CD14-positive monocyte (primary cell): ENCODE results near the gene CGRRF1. TPM values are rescaled to one million over a fixed set of nuclear protein-coding genes. Genes with fewer than 3 reads are reported as not detected.

Experiments used
- DNase-seq, 3 donors: peaks; one replicate each; pipeline ENCODE4 v3.0.0-alpha.2; 2011 to 2022
- H2AFZ ChIP-seq: 2 replicates; pipeline ENCODE4 v1.6.0; 2012; ENCODE audit warnings: mild to moderate bottlenecking, low read depth, low read length, inconsistent platforms; ENCODE audit not compliant: insufficient read depth, poor library complexity, severe bottlenecking
- H3K27ac ChIP-seq, 2 donors: 1 replicate in 1 of 2; 2 replicates in 1 of 2; pipeline ENCODE4 v1.5.1; 2012 to 2013; ENCODE audit warnings: low read length in 2 of 2, control low read depth in 1 of 2, inconsistent platforms in 1 of 2, low read depth in 1 of 2, mild to moderate bottlenecking in 1 of 2
- H3K27me3 ChIP-seq, 2 donors: one replicate each; pipeline versions ENCODE4 v1.6.0 to v1.6.1; 2011 to 2013; ENCODE audit warnings: low read length in 2 of 2; ENCODE audit not compliant: control insufficient read depth in 2 of 2, insufficient read depth in 2 of 2
- H3K36me3 ChIP-seq, 2 donors: replicated peaks in 1 of 2; 1 replicate in 1 of 2; 2 replicates in 1 of 2; pipeline versions ENCODE4 v1.5.1 to v1.6.1; 2012 to 2013; ENCODE audit warnings: low read length in 2 of 2, control low read depth in 1 of 2, inconsistent platforms in 1 of 2, mild to moderate bottlenecking in 1 of 2; ENCODE audit not compliant: insufficient read depth in 2 of 2, control insufficient read depth in 1 of 2
- H3K4me1 ChIP-seq, 2 donors: 1 replicate in 1 of 2; 2 replicates in 1 of 2; pipeline versions ENCODE4 v1.5.1 to v1.6.1; 2012 to 2013; ENCODE audit warnings: low read length in 2 of 2, control low read depth in 1 of 2, inconsistent platforms in 1 of 2, mild to moderate bottlenecking in 1 of 2, moderate library complexity in 1 of 2; ENCODE audit not compliant: insufficient read depth in 2 of 2, control insufficient read depth in 1 of 2
- H3K4me2 ChIP-seq: replicated peaks from 2 replicates; pipeline ENCODE3; 2012; ENCODE audit warnings: low read length, moderate library complexity, mild to moderate bottlenecking; ENCODE audit not compliant: poor library complexity, severe bottlenecking; ENCODE audit errors: extremely low read depth
- H3K4me3 ChIP-seq, 3 experiments: fragments of 200-600 bp in 1 of 3; sonication (generic) in 1 of 3; replicated peaks in 1 of 3; 1 replicate in 2 of 3; 2 replicates in 1 of 3; pipeline ENCODE4 v1.5.1; 2011 to 2013; ENCODE audit warnings: low read length in 3 of 3, mild to moderate bottlenecking in 3 of 3, control low read depth in 2 of 3, low read depth in 2 of 3, inconsistent platforms in 1 of 3, moderate library complexity in 1 of 3
- H3K79me2 ChIP-seq: 2 replicates; pipeline ENCODE4 v1.6.0; 2012; ENCODE audit warnings: mild to moderate bottlenecking, control low read depth, inconsistent platforms, low read length, moderate library complexity; ENCODE audit not compliant: insufficient read depth
- H3K9ac ChIP-seq: 2 replicates; pipeline ENCODE4 v1.6.0; 2017; ENCODE audit warnings: low read length, mild to moderate bottlenecking; ENCODE audit not compliant: insufficient read depth, poor library complexity, severe bottlenecking
- H3K9me3 ChIP-seq, 2 donors: replicated peaks in 1 of 2; 1 replicate in 1 of 2; 2 replicates in 1 of 2; pipeline versions ENCODE4 v1.5.1 to v1.6.1; 2012 to 2013; ENCODE audit warnings: low read length in 2 of 2, control low read depth in 1 of 2; ENCODE audit not compliant: control insufficient read depth in 1 of 2, insufficient read depth in 1 of 2
- H4K20me1 ChIP-seq: 2 replicates; pipeline ENCODE4 v1.6.0; 2012; ENCODE audit warnings: mild to moderate bottlenecking, low read length, control low read depth, moderate library complexity; ENCODE audit not compliant: insufficient read depth
- H3K27ac Mint-ChIP-seq, 7 donors: one replicate each; pipeline ENCODE4 v1.8.0; 2020; ENCODE audit warnings: mild to moderate bottlenecking in 7 of 7, mixed read lengths in 7 of 7, moderate library complexity in 6 of 7, inconsistent platforms in 2 of 7
- H3K27me3 Mint-ChIP-seq, 3 donors: one replicate each; pipeline ENCODE4 v1.8.0; 2021 to 2022; ENCODE audit warnings: low read depth in 3 of 3, mild to moderate bottlenecking in 3 of 3, mixed read lengths in 3 of 3, moderate library complexity in 3 of 3, inconsistent platforms in 1 of 3
- H3K36me3 Mint-ChIP-seq, 2 donors: one replicate each; pipeline ENCODE4 v1.8.0; 2020; ENCODE audit warnings: mixed read lengths in 2 of 2, inconsistent platforms in 1 of 2, mild to moderate bottlenecking in 1 of 2
- H3K4me1 Mint-ChIP-seq: one replicate; pipeline ENCODE4 v1.8.0; 2020; ENCODE audit warnings: mild to moderate bottlenecking, mixed read lengths
- H3K4me3 Mint-ChIP-seq, 2 donors: one replicate each; pipeline ENCODE4 v1.8.0; 2020; ENCODE audit warnings: mild to moderate bottlenecking in 2 of 2, mixed read lengths in 2 of 2, moderate library complexity in 1 of 2
- H3K9me3 Mint-ChIP-seq, 7 donors: one replicate each; pipeline ENCODE4 v1.8.0; 2020 to 2022; ENCODE audit warnings: mixed read lengths in 7 of 7, mild to moderate bottlenecking in 6 of 7, moderate library complexity in 6 of 7, inconsistent platforms in 2 of 7
- CTCF ChIP-seq: fragments of 200-600 bp; IDR thresholded peaks from one replicate; pipeline ENCODE4 v1.8.0; 2022; ENCODE audit warnings: antibody characterized with exemption, mild to moderate bottlenecking
- WGBS: methylation state at CpG from one replicate; pipeline ENCODE4 v1.1.5; 2013; ENCODE audit warnings: missing lambda C conversion rate; ENCODE audit not compliant: insufficient coverage; 5-methylcytosine and 5-hydroxymethylcytosine counted together
- intact Hi-C, 2 donors: fragments of 100-400 bp; cut with micrococcal nuclease; formaldehyde crosslinking; loops; one replicate each; pipeline versions ENCODE4 v1.15.0 to v1.15.1; 2023
- polyA plus RNA-seq, 3 donors: library from polyadenylated mRNA; depleted of rRNA in 1 of 3; unstranded in 2 of 3; stranded (reverse) in 1 of 3; fragments of 300-500 nt in 2 of 3; fragments of >200 nt in 1 of 3; fragmentation: Illumina TruSeq in 2 of 3; gene quantifications; 1 replicate in 2 of 3; 2 replicates in 1 of 3; pipeline ENCODE4 v1.2.3, GENCODE V29; 2012 to 2021

Gene CGRRF1
- polyA plus RNA-seq, 3 donors, result 5.8 to 19.4 (median 18.6) TPM

- peak overlapping the region in 1 of 2 donors; percentile 86 for H3K4me3 Mint-ChIP-seq
- no peak for TF ChIP-seq CTCF
- peaks cover 2 to 13% of the 10 kb centered on the region in 2 donors for H3K36me3 Mint-ChIP-seq
- DNase-seq, result no peak
- H3K4me1 ChIP-seq, result peaks cover 36 to 51% of the 10 kb centered on the region in 2 donors
- peaks cover 0 to 2% (median 0%) of the 10 kb centered on the region in 3 donors for H3K27me3 Mint-ChIP-seq
- H3K9me3 Mint-ChIP-seq, result peaks cover 0 to 3% (median 0%) of the 10 kb centered on the region in 7 donors
- WGBS, result no CpG with 5 or more reads among the region's 4 CpGs
- no peaks in the 10 kb centered on the region for H3K9me3 ChIP-seq
- H4K20me1 ChIP-seq, result peaks cover 1% of the 10 kb centered on the region
- peak overlapping the region in 1 of 3 experiments; percentile 90 for H3K4me3 ChIP-seq
- H3K9ac ChIP-seq, result no peak overlapping the region
- no peaks in the 10 kb centered on the region for H3K27me3 ChIP-seq
- H3K27ac ChIP-seq, result peak overlapping the region in 1 of 2 donors; percentile 93
- H3K4me2 ChIP-seq, result peak overlapping the region; percentile 97
- peaks cover 58% of the 10 kb centered on the region for H3K4me1 Mint-ChIP-seq
- H3K79me2 ChIP-seq, result peaks cover 49% of the 10 kb centered on the region
- intact Hi-C loops, result loop anchor here (5.0 kb wide), 3 partner anchors 38 to 93 kb away; partner anchors contain the start of gene CDKN3 (in 1 of the 2)
- peak overlapping the region; percentile 92 for H2AFZ ChIP-seq
- no peaks in the 10 kb centered on the region for H3K36me3 ChIP-seq
- peak overlapping the region in 5 of 7 donors; percentile 88 to 95 (median 91) for H3K27ac Mint-ChIP-seq
Measured at GRCh38 chr14:54489731-54490444, 19.8 kb upstream of the CGRRF1 start.

- Mint-ChIP-seq H3K9me3 (peaks cover 0 to 3% (median 0%) of the 10 kb centered on the region in 7 donors), H3K36me3 (peaks cover 2 to 13% of the 10 kb centered on the region in 2 donors), H3K27me3 (peaks cover 0 to 2% (median 0%) of the 10 kb centered on the region in 3 donors), H3K4me3 (no peak overlapping the region), H3K4me1 (peaks cover 51% of the 10 kb centered on the region), H3K27ac (peak overlapping the region in 3 of 7 donors; percentile 13 to 56 (median 41))
- Histone ChIP-seq H4K20me1 (no peaks in the 10 kb centered on the region), H3K27me3 (no peaks in the 10 kb centered on the region), H3K27ac (no peak overlapping the region), H3K4me3 (no peak overlapping the region), H3K9ac (no peak overlapping the region), H3K4me2 (no peak overlapping the region), H2AFZ (peak overlapping the region; percentile 10), H3K4me1 (peaks cover 34 to 45% of the 10 kb centered on the region in 2 donors), H3K36me3 (no peaks in the 10 kb centered on the region), H3K79me2 (peaks cover 42% of the 10 kb centered on the region), H3K9me3 (no peaks in the 10 kb centered on the region)
- intact Hi-C loops, result no loop called here
- WGBS, result no CpG with 5 or more reads among the region's 3 CpGs
- no peak for DNase-seq
- TF ChIP-seq CTCF, result no peak
Measured at GRCh38 chr14:54490445-54491175, 19.1 kb upstream of the CGRRF1 start.
